Lung (tissue), 12 donors: ENCODE measurements around the gene MED13L. TPM values are rescaled to one million over a fixed set of nuclear protein-coding genes. Genes with fewer than 3 reads are reported as not detected.

Source experiments
- ATAC-seq: fragments of 200-7000 bp; cut with Tn5 transposase; one replicate; pipeline ENCODE4 v1.9.1; 2020; ENCODE audit warnings: moderate number of reproducible peaks; ENCODE audit not compliant: insufficient read depth, low FRiP score
- DNase-seq, 3 donors: peaks; one replicate each; pipeline ENCODE4 v3.0.0-alpha.2; 2013 to 2017
- H3K27ac ChIP-seq, 2 donors: one replicate each; pipeline ENCODE4 v1.5.1; 2013; ENCODE audit warnings: mild to moderate bottlenecking in 2 of 2, moderate library complexity in 2 of 2, control low read depth in 1 of 2, inconsistent platforms in 1 of 2, low read depth in 1 of 2, low read length in 1 of 2
- H3K27me3 ChIP-seq, 3 donors: one replicate each; pipeline ENCODE4 v1.5.1; 2013; ENCODE audit warnings: low read length in 2 of 3; ENCODE audit not compliant: control insufficient read depth in 3 of 3, insufficient read depth in 3 of 3
- H3K36me3 ChIP-seq, 4 donors: one replicate each; pipeline ENCODE4 v1.5.1; 2013; ENCODE audit warnings: low read length in 4 of 4, mild to moderate bottlenecking in 1 of 4, moderate library complexity in 1 of 4; ENCODE audit not compliant: control insufficient read depth in 4 of 4, insufficient read depth in 4 of 4
- H3K4me1 ChIP-seq, 5 donors: one replicate each; pipeline ENCODE4 v1.5.1; 2013; ENCODE audit warnings: low read length in 5 of 5, mild to moderate bottlenecking in 2 of 5, moderate library complexity in 1 of 5; ENCODE audit not compliant: control insufficient read depth in 5 of 5, insufficient read depth in 5 of 5
- H3K4me3 ChIP-seq: one replicate; pipeline ENCODE4 v1.5.1; 2013; ENCODE audit warnings: mild to moderate bottlenecking, control low read depth, moderate library complexity
- H3K9ac ChIP-seq, 2 donors: one replicate each; pipeline ENCODE4 v1.5.1; 2013; ENCODE audit warnings: low read length in 2 of 2, control low read depth in 1 of 2; ENCODE audit not compliant: insufficient read depth in 1 of 2
- H3K9me3 ChIP-seq, 4 donors: one replicate each; pipeline ENCODE4 v1.5.1; 2013; ENCODE audit warnings: low read length in 3 of 4, mild to moderate bottlenecking in 1 of 4, moderate library complexity in 1 of 4; ENCODE audit not compliant: control insufficient read depth in 4 of 4, insufficient read depth in 3 of 4
- CTCF ChIP-seq: IDR thresholded peaks from 2 replicates; pipeline ENCODE4 v1.5.1; 2012; ENCODE audit warnings: mild to moderate bottlenecking; ENCODE audit errors: control extremely low read depth, extremely low read depth
- WGBS, 2 donors: extraction: QIAGEN DNeasy Blood & Tissue Kit; methylation state at CpG; one replicate each; pipeline ENCODE4 v1.1.7; 2013; 5-methylcytosine and 5-hydroxymethylcytosine counted together
- polyA plus RNA-seq, 2 donors: library from polyadenylated mRNA; stranded (reverse); fragments of 200-250 nt; gene quantifications; one replicate each; pipeline ENCODE4 v1.2.1, GENCODE V29; 2013
- total RNA-seq, 2 donors: library from RNA; depleted of rRNA in 1 of 2; stranded (reverse); fragments of >200 nt in 1 of 2; gene quantifications; one replicate each; pipeline ENCODE4 v1.2.1, GENCODE V29; 2014 to 2021
- donor health status: control.
- donor health status: control.
- donor health status: Bipolar disorder and iron deficiency.
- donor health status: healthy.
- donor health status: DM: yes; HTN: yes; CAD: no.

MED13L gene
- total and polyA plus RNA-seq, 4 donors: 18.2 to 329 (median 71.4) TPM

- TF ChIP-seq CTCF: no peak
- H3K27me3 ChIP-seq: no peaks in the 10 kb centered on the region
- H3K27ac ChIP-seq: no peak overlapping the region
- no peak overlapping the region for H3K9ac ChIP-seq
- H3K4me1 ChIP-seq: peaks cover 0 to 11% (median 7%) of the 10 kb centered on the region in 5 donors
- no peaks in the 10 kb centered on the region for H3K9me3 ChIP-seq
- DNase-seq (no peak), ATAC-seq (no peak)
- 96 to 97% methylated on average over 1 of the region's 1 CpG for WGBS, 2 donors
- no peak overlapping the region for H3K4me3 ChIP-seq
- H3K36me3 ChIP-seq: peaks cover 0 to 4% (median 0%) of the 10 kb centered on the region in 4 donors
Observed at GRCh38 chr12:116074686-116075085, 202.8 kb downstream of the MED13L start.

GRCh38 chr12:116071555-116072230 is 205.8 kb downstream of the MED13L start:
- DNase-seq (no peak), ATAC-seq (no peak)
- peaks cover 0 to 29% (median 7%) of the 10 kb centered on the region in 5 donors for H3K4me1 ChIP-seq
- no peak overlapping the region for H3K27ac ChIP-seq
- WGBS, 2 donors: 39 to 51% methylated on average over 2 of the region's 2 CpGs
- no peaks in the 10 kb centered on the region for H3K27me3 ChIP-seq
- TF ChIP-seq CTCF: no peak
- no peak overlapping the region for H3K4me3 ChIP-seq
- no peak overlapping the region for H3K9ac ChIP-seq
- H3K36me3 ChIP-seq: peaks cover 0 to 2% (median 0%) of the 10 kb centered on the region in 4 donors
- H3K9me3 ChIP-seq: no peaks in the 10 kb centered on the region

GRCh38 chr12:116070444-116070843 is 207.0 kb downstream of the MED13L start:
- no peak for TF ChIP-seq CTCF
- Histone ChIP-seq H3K9me3 (no peaks in the 10 kb centered on the region), H3K27me3 (no peaks in the 10 kb centered on the region), H3K9ac (no peak overlapping the region), H3K4me1 (peaks cover 0 to 35% (median 16%) of the 10 kb centered on the region in 5 donors), H3K36me3 (peaks cover 0 to 2% (median 0%) of the 10 kb centered on the region in 4 donors), H3K27ac (no peak overlapping the region), H3K4me3 (no peak overlapping the region)
- 93 to 97% methylated on average over 3 of the region's 3 CpGs for WGBS, 2 donors
- DNase-seq: no peak
- ATAC-seq: no peak

- Histone ChIP-seq H3K36me3 (peaks cover 0 to 2% (median 0%) of the 10 kb centered on the region in 4 donors), H3K4me3 (no peak overlapping the region), H3K27me3 (no peaks in the 10 kb centered on the region), H3K9me3 (no peaks in the 10 kb centered on the region), H3K27ac (no peak overlapping the region), H3K9ac (no peak overlapping the region), H3K4me1 (peaks cover 0 to 31% (median 12%) of the 10 kb centered on the region in 5 donors)
- no peak for TF ChIP-seq CTCF
- DNase-seq (no peak), ATAC-seq (no peak)
Observed at GRCh38 chr12:116069943-116070342, 207.6 kb downstream of the MED13L start.
